Endothelial cell (in vitro differentiated cells): Measurements from ENCODE around the gene RANBP3. TPM values are rescaled to one million over a fixed set of nuclear protein-coding genes. Genes with fewer than 3 reads are reported as not detected.
"Not testable (repeated sequence)": the region's sequence is repeated elsewhere in the genome, so short reads cannot be mapped to it uniquely, and the experiment has no call there.

Experiments used
- DNase-seq: peaks from one replicate; pipeline ENCODE4 v3.0.0; 2021; ENCODE audit warnings: low spot score
- H3K27ac Mint-ChIP-seq: one replicate; pipeline ENCODE4 v1.8.0; 2021; ENCODE audit warnings: mixed read lengths, inconsistent platforms; ENCODE audit not compliant: unreplicated experiment
- H3K27me3 Mint-ChIP-seq: one replicate; pipeline ENCODE4 v1.8.0; 2021; ENCODE audit warnings: mild to moderate bottlenecking, moderate library complexity, mixed read lengths, inconsistent platforms; ENCODE audit not compliant: unreplicated experiment
- H3K36me3 Mint-ChIP-seq: one replicate; pipeline ENCODE4 v1.8.0; 2021; ENCODE audit warnings: mild to moderate bottlenecking, low read depth, mixed read lengths, inconsistent platforms; ENCODE audit not compliant: unreplicated experiment
- H3K4me1 Mint-ChIP-seq: one replicate; pipeline ENCODE4 v1.8.0; 2021; ENCODE audit warnings: mild to moderate bottlenecking, mixed read lengths, inconsistent platforms; ENCODE audit not compliant: unreplicated experiment
- H3K4me3 Mint-ChIP-seq: one replicate; pipeline ENCODE4 v1.8.0; 2021; ENCODE audit warnings: mild to moderate bottlenecking, mixed read lengths, inconsistent platforms; ENCODE audit not compliant: unreplicated experiment
- H3K9me3 Mint-ChIP-seq: one replicate; pipeline ENCODE4 v1.8.0; 2021; ENCODE audit warnings: mixed read lengths, inconsistent platforms; ENCODE audit not compliant: unreplicated experiment
- total RNA-seq: library from RNA; stranded (reverse); fragmentation: NEBNext Ultra II Directional; extraction: Animal tissue kit (Norgen Biotek cat#: 25700); gene quantifications from one replicate; pipeline ENCODE4 v1.2.1, GENCODE V29; 2021; ENCODE audit not compliant: unreplicated experiment
- TF ChIP-seq, protein P1 (sequence below): fragments of 200-600 bp; sonication (generic); IDR thresholded peaks from one replicate; pipeline ENCODE4 v1.5.0; 2021; ENCODE audit warnings: antibody characterized with exemption; ENCODE audit not compliant: unreplicated experiment

RANBP3 gene
- total RNA-seq, 1 donor from 2014 or later = 69.5 TPM

DNA sequence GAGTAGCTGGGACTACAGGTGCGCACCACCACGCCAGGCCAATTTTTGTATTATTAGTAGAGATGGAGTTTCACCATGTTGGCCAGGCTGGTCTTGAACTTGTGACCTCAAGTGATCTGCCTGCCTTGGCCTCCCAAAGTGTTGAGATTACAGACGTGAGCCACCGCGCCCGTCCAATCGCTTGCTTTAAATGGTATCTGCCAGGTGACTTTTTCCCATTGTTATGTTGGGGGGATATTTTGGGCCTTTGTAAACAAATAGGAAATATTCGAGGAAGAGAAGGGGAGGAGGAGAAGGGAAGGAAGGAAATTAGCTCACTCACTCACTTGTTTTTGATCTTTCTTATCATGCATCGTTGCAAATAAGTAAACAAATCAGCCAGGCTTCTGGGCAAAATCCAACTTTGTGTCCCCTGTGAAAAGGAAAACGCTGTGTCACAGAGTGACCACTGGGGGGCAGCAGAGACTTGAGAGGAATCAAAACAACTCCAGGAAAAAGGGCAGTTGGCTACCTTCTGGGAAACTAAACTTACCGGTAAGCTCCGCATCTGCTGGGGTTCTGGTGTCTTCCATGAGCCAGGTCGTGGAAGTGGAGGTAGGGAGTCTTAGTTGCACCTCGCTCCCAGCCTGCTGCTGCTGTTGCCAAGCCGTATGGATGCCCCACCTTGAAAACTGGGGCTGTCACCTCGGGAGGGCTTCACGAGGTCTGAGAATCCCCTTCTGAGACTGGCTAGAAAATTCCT is 9.3 kb upstream of the RANBP3 start:
- no peaks in the 10 kb centered on the region for H3K9me3 Mint-ChIP-seq
- no peak overlapping the region for H3K27ac Mint-ChIP-seq
- TF ChIP-seq, protein P1, sequence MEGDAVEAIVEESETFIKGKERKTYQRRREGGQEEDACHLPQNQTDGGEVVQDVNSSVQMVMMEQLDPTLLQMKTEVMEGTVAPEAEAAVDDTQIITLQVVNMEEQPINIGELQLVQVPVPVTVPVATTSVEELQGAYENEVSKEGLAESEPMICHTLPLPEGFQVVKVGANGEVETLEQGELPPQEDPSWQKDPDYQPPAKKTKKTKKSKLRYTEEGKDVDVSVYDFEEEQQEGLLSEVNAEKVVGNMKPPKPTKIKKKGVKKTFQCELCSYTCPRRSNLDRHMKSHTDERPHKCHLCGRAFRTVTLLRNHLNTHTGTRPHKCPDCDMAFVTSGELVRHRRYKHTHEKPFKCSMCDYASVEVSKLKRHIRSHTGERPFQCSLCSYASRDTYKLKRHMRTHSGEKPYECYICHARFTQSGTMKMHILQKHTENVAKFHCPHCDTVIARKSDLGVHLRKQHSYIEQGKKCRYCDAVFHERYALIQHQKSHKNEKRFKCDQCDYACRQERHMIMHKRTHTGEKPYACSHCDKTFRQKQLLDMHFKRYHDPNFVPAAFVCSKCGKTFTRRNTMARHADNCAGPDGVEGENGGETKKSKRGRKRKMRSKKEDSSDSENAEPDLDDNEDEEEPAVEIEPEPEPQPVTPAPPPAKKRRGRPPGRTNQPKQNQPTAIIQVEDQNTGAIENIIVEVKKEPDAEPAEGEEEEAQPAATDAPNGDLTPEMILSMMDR = peak; percentile 90
- H3K4me3 Mint-ChIP-seq = no peak overlapping the region
- peaks cover 11% of the 10 kb centered on the region for H3K4me1 Mint-ChIP-seq
- DNase-seq = peak; percentile 85
- H3K27me3 Mint-ChIP-seq = peaks cover 6% of the 10 kb centered on the region
- H3K36me3 Mint-ChIP-seq = no peaks in the 10 kb centered on the region

DNA sequence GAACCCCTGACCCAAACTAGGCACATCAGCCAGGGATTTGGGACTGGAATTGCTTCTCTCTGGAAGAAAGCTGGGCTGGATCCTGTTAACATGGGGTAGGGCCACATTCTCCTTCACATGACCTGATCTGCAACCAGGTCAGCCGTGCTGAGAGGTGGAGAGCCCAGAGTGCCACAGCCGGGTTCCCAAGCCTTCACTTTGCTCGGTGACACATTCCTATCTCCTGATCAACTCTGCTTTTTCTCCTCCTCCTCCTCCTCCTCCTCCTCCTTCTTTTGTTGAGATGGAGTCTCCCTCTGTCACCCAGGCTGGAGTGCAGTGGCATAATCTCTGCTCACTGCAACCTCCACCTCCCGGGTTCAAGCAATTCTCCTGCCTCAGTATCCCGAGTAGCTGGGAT is 7.9 kb upstream of the RANBP3 start:
- H3K27ac Mint-ChIP-seq, H3K4me3 Mint-ChIP-seq, H3K9me3 Mint-ChIP-seq, H3K36me3 Mint-ChIP-seq, H3K27me3 Mint-ChIP-seq, DNase-seq: not testable (repeated sequence)
- peaks cover 11% of the 10 kb centered on the region for H3K4me1 Mint-ChIP-seq

DNA sequence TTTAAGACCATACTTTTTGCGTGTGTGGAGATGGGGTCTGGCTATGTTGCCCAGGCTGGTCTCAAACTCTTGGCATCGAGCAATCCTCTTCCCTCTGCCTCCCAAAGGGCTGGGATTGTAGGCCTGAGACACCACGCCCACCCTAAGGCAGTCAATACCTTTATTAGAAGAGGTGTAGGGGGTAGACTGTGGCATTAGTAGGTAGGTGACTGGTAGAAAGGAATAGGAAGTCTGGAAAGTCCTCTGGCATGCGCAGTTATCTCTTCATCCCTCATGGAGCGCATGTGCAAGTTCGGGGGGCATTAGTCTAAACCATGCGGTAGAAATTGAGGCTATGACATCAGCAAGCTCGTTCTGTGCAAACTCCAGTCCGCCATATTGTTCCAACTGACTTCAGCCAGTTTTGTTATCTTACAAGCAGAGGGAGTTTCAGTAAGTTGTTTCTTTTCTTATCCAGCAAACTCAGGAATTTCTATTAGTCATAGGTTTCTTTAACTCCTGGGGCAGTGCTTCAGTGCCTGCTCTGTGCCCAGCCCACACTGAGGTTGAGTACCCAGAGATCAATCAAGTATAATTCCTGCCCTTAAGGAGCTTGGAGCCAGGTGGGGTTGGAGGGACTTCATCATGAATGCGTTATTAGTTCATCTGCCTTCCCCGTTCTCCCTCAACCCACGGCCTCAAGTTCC is 7.3 kb upstream of the RANBP3 start:
- no peak overlapping the region for H3K4me3 Mint-ChIP-seq
- no peak overlapping the region for H3K27ac Mint-ChIP-seq
- peaks cover 11% of the 10 kb centered on the region for H3K4me1 Mint-ChIP-seq
- H3K27me3 Mint-ChIP-seq = peaks cover 6% of the 10 kb centered on the region
- no peaks in the 10 kb centered on the region for H3K36me3 Mint-ChIP-seq
- TF ChIP-seq, protein P1 = no peak
- DNase-seq = no peak
- H3K9me3 Mint-ChIP-seq = no peaks in the 10 kb centered on the region

DNA sequence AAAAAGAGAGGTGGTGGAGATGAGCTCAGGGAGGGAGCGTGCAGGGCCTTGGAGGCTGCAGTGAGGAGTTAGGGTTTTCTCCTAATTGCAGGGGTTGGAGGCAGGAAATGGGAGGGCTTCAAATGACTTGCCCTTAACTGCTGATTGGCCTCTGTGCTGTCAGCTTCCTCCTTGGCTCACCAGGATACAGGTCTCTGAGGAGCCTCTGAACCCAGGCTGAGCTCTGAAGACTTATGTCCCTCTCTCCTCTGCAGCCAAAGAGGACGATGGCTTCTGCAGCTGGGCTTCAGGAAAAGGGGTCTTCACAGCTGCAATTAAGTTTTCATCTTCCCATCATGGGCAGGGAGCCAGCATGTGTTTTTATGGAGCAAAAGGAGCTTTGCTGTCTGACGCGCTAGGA is 6.7 kb upstream of the RANBP3 start:
- H3K27ac Mint-ChIP-seq = no peak overlapping the region
- H3K4me1 Mint-ChIP-seq = peaks cover 11% of the 10 kb centered on the region
- peaks cover 4% of the 10 kb centered on the region for H3K27me3 Mint-ChIP-seq
- H3K4me3 Mint-ChIP-seq = no peak overlapping the region
- H3K36me3 Mint-ChIP-seq = no peaks in the 10 kb centered on the region
- TF ChIP-seq, protein P1 = no peak
- no peaks in the 10 kb centered on the region for H3K9me3 Mint-ChIP-seq
- DNase-seq = no peak

DNA sequence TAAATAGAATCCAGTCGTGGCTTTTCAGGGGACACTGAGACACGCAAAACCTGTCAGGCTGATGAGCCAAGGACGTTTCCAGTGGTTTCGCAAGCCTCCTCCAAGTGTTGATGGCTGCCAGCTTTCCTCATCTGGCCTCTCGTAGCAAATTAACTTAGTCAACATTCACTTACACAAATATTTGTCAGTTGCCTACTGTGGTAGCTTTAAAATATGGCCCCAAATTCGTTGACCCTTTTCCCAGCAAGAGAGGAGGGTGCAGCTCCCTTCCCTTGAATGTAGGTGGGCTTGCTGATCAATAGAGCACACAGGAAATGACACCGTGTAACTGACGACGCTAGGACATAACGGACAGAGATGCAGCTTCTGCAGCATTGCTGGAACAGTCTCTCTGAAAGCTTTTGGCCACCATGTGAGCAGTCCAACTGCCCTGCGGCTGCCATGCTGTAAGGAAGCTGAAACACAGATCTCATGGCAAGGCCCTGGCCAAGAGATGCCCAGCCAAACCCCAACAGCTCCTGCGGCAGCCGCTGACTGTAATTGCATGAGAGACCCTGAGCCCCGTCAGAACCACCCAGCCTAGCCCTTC is 5.5 kb upstream of the RANBP3 start:
- Mint-ChIP-seq H3K4me3 (no peak overlapping the region), H3K27me3 (peaks cover 2% of the 10 kb centered on the region), H3K36me3 (no peaks in the 10 kb centered on the region), H3K4me1 (peaks cover 11% of the 10 kb centered on the region), H3K27ac (no peak overlapping the region), H3K9me3 (no peaks in the 10 kb centered on the region)
- no peak for DNase-seq
- TF ChIP-seq, protein P1 = no peak
